ENCODE data around the gene ATM. TPM values are rescaled to one million over a fixed set of nuclear protein-coding genes. Genes with fewer than 3 reads are reported as not detected.

ATM gene
- 100 to 1,000 TPM; 107 to 120 (median 109) TPM for total RNA-seq

GRCh38 chr11:108222574-108223347, at the start of gene ATM, which contains the start of gene NPAT:
TSS of gene ATM (plus strand) at chr11:108223067. CDS start at chr11:108227625, 4,558 bp downstream.
TSS of gene NPAT (minus strand) at chr11:108222638. CDS start at chr11:108222536, 102 bp downstream.
- 0% methylated on average over 58 to 59 of the region's 70 CpGs for WGBS, 2 donors
- DNase-seq (ENCODE audit: low spot score in 2 of 2): peak; percentile 97
- H3K27ac ChIP-seq: peak within 1 kb of the TSS; percentile 86 to 98 (median 92)
- H3K36me3 ChIP-seq: peaks cover 0 to 4% (median 0%) of the 10 kb centered on the region in 3 donors
- H3K27me3 ChIP-seq: no peaks in the 10 kb centered on the region
- no peaks in the 10 kb centered on the region for H3K9me3 ChIP-seq
- H3K4me3 ChIP-seq: peak within 1 kb of the TSS; percentile 60 to 80 (median 68)
- peaks cover 3 to 68% (median 8%) of the 10 kb centered on the region in 4 donors for H3K4me1 ChIP-seq
- TF ChIP-seq POLR2A (IDR thresholded peaks at IDR 0.05) (peak; percentile 87 to 94), EP300 (IDR thresholded peaks at IDR 0.05) (peak; percentile 96 to 97), CTCF (IDR thresholded peaks at IDR 0.05) (peak; percentile 76 to 87 (median 81))

GRCh38 chr11:108177570-108177969, 45.3 kb upstream of the ATM start:
- Histone ChIP-seq H3K36me3 (peaks cover 0 to 85% (median 4%) of the 10 kb centered on the region in 3 donors), H3K27me3 (no peaks in the 10 kb centered on the region), H3K4me3 (no peak overlapping the region), H3K27ac (no peak overlapping the region), H3K4me1 (no peaks in the 10 kb centered on the region), H3K9me3 (no peaks in the 10 kb centered on the region)
- TF ChIP-seq EP300 (IDR thresholded peaks at IDR 0.05) (no peak), POLR2A (IDR thresholded peaks at IDR 0.05) (no peak), CTCF (IDR thresholded peaks at IDR 0.05) (no peak)
- DNase-seq (ENCODE audit: low spot score in 2 of 2): no peak
- 85 to 89% methylated on average over 5 of the region's 5 CpGs for WGBS, 2 donors

- H3K27me3 ChIP-seq: no peaks in the 10 kb centered on the region
- peaks cover 0 to 12% (median 0%) of the 10 kb centered on the region in 4 donors for H3K4me1 ChIP-seq
- no peak for DNase-seq (ENCODE audit: low spot score in 2 of 2)
- no peak overlapping the region for H3K27ac ChIP-seq
- H3K4me3 ChIP-seq: no peak overlapping the region
- peaks cover 0 to 70% (median 0%) of the 10 kb centered on the region in 3 donors for H3K36me3 ChIP-seq
- H3K9me3 ChIP-seq: no peaks in the 10 kb centered on the region
- no peak for TF ChIP-seq CTCF (IDR thresholded peaks at IDR 0.05)
- no peak for TF ChIP-seq POLR2A (IDR thresholded peaks at IDR 0.05)
- no peak for TF ChIP-seq EP300 (IDR thresholded peaks at IDR 0.05)
Observed at GRCh38 chr11:108193725-108194124, 29.1 kb upstream of the ATM start.

- Histone ChIP-seq H3K4me3 (no peak overlapping the region), H3K27me3 (no peaks in the 10 kb centered on the region), H3K4me1 (peaks cover 0 to 12% (median 0%) of the 10 kb centered on the region in 4 donors), H3K36me3 (peaks cover 0 to 51% (median 0%) of the 10 kb centered on the region in 3 donors), H3K9me3 (no peaks in the 10 kb centered on the region), H3K27ac (no peak overlapping the region)
- WGBS, 2 donors: 86 to 87% methylated on average over 3 of the region's 3 CpGs
- DNase-seq (ENCODE audit: low spot score in 2 of 2): no peak
- TF ChIP-seq EP300 (IDR thresholded peaks at IDR 0.05) (no peak), POLR2A (IDR thresholded peaks at IDR 0.05) (no peak), CTCF (IDR thresholded peaks at IDR 0.05) (no peak)
Observed at GRCh38 chr11:108196901-108197300, 26.0 kb upstream of the ATM start.

- Histone ChIP-seq H3K27me3 (no peaks in the 10 kb centered on the region), H3K36me3 (peaks cover 0 to 49% (median 0%) of the 10 kb centered on the region in 3 donors), H3K4me3 (no peak overlapping the region), H3K4me1 (peaks cover 0 to 12% (median 0%) of the 10 kb centered on the region in 4 donors), H3K9me3 (no peaks in the 10 kb centered on the region), H3K27ac (no peak overlapping the region)
- DNase-seq (ENCODE audit: low spot score in 2 of 2): no peak
- TF ChIP-seq EP300 (IDR thresholded peaks at IDR 0.05) (no peak), POLR2A (IDR thresholded peaks at IDR 0.05) (no peak), CTCF (IDR thresholded peaks at IDR 0.05) (no peak)
Observed at GRCh38 chr11:108197351-108197750, 25.5 kb upstream of the ATM start.
